Right lobe of liver (tissue), 6 donors: ENCODE results near the gene TJP2. TPM values are rescaled to one million over a fixed set of nuclear protein-coding genes. Genes with fewer than 3 reads are reported as not detected.

Experiments
- ATAC-seq, 4 donors: fragments of 200-7000 bp; cut with Tn5 transposase; one replicate each; pipeline ENCODE4 v1.9.1; 2020; ENCODE audit warnings: mild to moderate bottlenecking in 4 of 4, moderate library complexity in 4 of 4
- DNase-seq, 3 donors: peaks; one replicate each; pipeline ENCODE4 v3.0.0-alpha.2; 2020
- H3K27ac ChIP-seq, 3 donors: fragments of 200-600 bp; one replicate each; pipeline ENCODE4 v1.8.0; 2022
- H3K27me3 ChIP-seq, 2 donors: fragments of 200-600 bp; one replicate each; pipeline ENCODE4 v1.8.0; 2022
- H3K36me3 ChIP-seq, 4 donors: fragments of 200-600 bp; sonication (generic) in 1 of 4; one replicate each; pipeline versions ENCODE4 v1.5.1 to v1.8.0; 2017 to 2022; ENCODE audit warnings: control low read depth in 1 of 4
- H3K4me1 ChIP-seq, 4 donors: fragments of 200-600 bp; sonication (generic) in 1 of 4; one replicate each; pipeline versions ENCODE4 v1.5.1 to v1.8.0; 2017 to 2022; ENCODE audit warnings: control low read depth in 1 of 4
- H3K4me3 ChIP-seq, 3 donors: fragments of 200-600 bp; one replicate each; pipeline ENCODE4 v1.8.0; 2022
- H3K9me3 ChIP-seq, 4 donors: fragments of 200-600 bp; sonication (generic) in 1 of 4; one replicate each; pipeline versions ENCODE4 v1.5.1 to v1.8.0; 2017 to 2022; ENCODE audit warnings: control low read depth in 1 of 4
- POLR2A ChIP-seq: fragments of 450-650 bp; IDR thresholded peaks from one replicate; pipeline ENCODE4 v1.6.1; 2017; ENCODE audit warnings: antibody characterized with exemption, mild to moderate bottlenecking
- WGBS: methylation state at CpG from one replicate; pipeline ENCODE4 v1.1.6; 2018; ENCODE audit warnings: low coverage, low lambda C conversion rate; ENCODE audit not compliant: insufficient coverage; ENCODE audit errors: missing lambda C conversion rate; 5-methylcytosine and 5-hydroxymethylcytosine counted together
- intact Hi-C, 2 donors: fragments of 100-400 bp; cut with DNase I; formaldehyde crosslinking; loops; one replicate each; pipeline versions ENCODE4 v1.11.2 to v1.14.1; 2022
- total RNA-seq, 6 experiments: library from RNA; depleted of rRNA in 2 of 6; stranded (reverse); fragments of >200 nt in 2 of 6; fragmentation: NEBNext Ultra II Directional in 3 of 6; extraction: Animal tissue kit (Norgen Biotek cat#: 25700) in 3 of 6; gene quantifications; one replicate each; pipeline versions ENCODE4 v1.1.0 to v1.2.4, GENCODE V29; 2016 to 2023
- TF ChIP-seq, protein P1 (sequence below), 4 donors: fragments of 200-600 bp in 3 of 4; fragments of 450-650 bp in 1 of 4; IDR thresholded peaks; one replicate each; pipeline versions ENCODE4 v1.5.1 to v1.8.0; 2016 to 2022; ENCODE audit warnings: antibody characterized with exemption in 4 of 4, mild to moderate bottlenecking in 2 of 4
- donor health status: DM: no; HTN: yes; CAD: no.
- donor health status: DM: no; HTN: no; CAD: no.
- donor health status: DM: no; HTN: no; CAD: no.
- donor health status: DM: no; HTN: yes; CAD: no.
- donor health status: DM: no; HTN: yes; CAD: no.

Gene TJP2
- total RNA-seq, 6 experiments from 2014 or later = 62.0 to 129 (median 81.7) TPM

GRCh38 chr9:69221036-69221435, 47.0 kb downstream of the TJP2 start:
- peak in 2 of 3 donors; percentile 25 to 57 for DNase-seq
- Histone ChIP-seq H3K4me1 (peaks cover 0 to 5% (median 3%) of the 10 kb centered on the region in 4 donors), H3K4me3 (no peak overlapping the region), H3K27ac (no peak overlapping the region), H3K36me3 (peaks cover 0 to 72% (median 24%) of the 10 kb centered on the region in 4 donors), H3K27me3 (no peaks in the 10 kb centered on the region), H3K9me3 (no peaks in the 10 kb centered on the region)
- peak in 2 of 4 donors; percentile 20 to 58 for ATAC-seq
- no peak for TF ChIP-seq POLR2A
- TF ChIP-seq, protein P1, sequence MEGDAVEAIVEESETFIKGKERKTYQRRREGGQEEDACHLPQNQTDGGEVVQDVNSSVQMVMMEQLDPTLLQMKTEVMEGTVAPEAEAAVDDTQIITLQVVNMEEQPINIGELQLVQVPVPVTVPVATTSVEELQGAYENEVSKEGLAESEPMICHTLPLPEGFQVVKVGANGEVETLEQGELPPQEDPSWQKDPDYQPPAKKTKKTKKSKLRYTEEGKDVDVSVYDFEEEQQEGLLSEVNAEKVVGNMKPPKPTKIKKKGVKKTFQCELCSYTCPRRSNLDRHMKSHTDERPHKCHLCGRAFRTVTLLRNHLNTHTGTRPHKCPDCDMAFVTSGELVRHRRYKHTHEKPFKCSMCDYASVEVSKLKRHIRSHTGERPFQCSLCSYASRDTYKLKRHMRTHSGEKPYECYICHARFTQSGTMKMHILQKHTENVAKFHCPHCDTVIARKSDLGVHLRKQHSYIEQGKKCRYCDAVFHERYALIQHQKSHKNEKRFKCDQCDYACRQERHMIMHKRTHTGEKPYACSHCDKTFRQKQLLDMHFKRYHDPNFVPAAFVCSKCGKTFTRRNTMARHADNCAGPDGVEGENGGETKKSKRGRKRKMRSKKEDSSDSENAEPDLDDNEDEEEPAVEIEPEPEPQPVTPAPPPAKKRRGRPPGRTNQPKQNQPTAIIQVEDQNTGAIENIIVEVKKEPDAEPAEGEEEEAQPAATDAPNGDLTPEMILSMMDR (IDR thresholded peaks at IDR 0.05) = no peak
- intact Hi-C loops = no loop called here
- WGBS = 100% methylated on average over 1 of the region's 47 CpGs

GRCh38 chr9:69222970-69223369, 48.9 kb downstream of the TJP2 start:
- WGBS = 91% methylated on average over 7 of the region's 8 CpGs
- Histone ChIP-seq H3K27ac (no peak overlapping the region), H3K4me3 (no peak overlapping the region), H3K27me3 (no peaks in the 10 kb centered on the region), H3K9me3 (no peaks in the 10 kb centered on the region), H3K36me3 (peaks cover 7 to 80% (median 32%) of the 10 kb centered on the region in 4 donors), H3K4me1 (no peaks in the 10 kb centered on the region)
- intact Hi-C loops = no loop called here
- ATAC-seq (no peak), DNase-seq (no peak)
- TF ChIP-seq, protein P1 (IDR thresholded peaks at IDR 0.05) = no peak
- TF ChIP-seq POLR2A = no peak

GRCh38 chr9:69223605-69224004, 49.5 kb downstream of the TJP2 start:
- no peak for DNase-seq
- Histone ChIP-seq H3K4me1 (peaks cover 0 to 3% (median 0%) of the 10 kb centered on the region in 4 donors), H3K9me3 (no peaks in the 10 kb centered on the region), H3K27me3 (no peaks in the 10 kb centered on the region), H3K4me3 (no peak overlapping the region), H3K36me3 (peaks cover 7 to 79% (median 33%) of the 10 kb centered on the region in 4 donors), H3K27ac (no peak overlapping the region)
- no peak for TF ChIP-seq POLR2A
- TF ChIP-seq, protein P1 (IDR thresholded peaks at IDR 0.05) = peak; percentile 50 to 55 (median 52)
- intact Hi-C loops = no loop called here
- WGBS = 73% methylated on average over 2 of the region's 2 CpGs
- peak; percentile 59 to 83 (median 78) for ATAC-seq

DNA sequence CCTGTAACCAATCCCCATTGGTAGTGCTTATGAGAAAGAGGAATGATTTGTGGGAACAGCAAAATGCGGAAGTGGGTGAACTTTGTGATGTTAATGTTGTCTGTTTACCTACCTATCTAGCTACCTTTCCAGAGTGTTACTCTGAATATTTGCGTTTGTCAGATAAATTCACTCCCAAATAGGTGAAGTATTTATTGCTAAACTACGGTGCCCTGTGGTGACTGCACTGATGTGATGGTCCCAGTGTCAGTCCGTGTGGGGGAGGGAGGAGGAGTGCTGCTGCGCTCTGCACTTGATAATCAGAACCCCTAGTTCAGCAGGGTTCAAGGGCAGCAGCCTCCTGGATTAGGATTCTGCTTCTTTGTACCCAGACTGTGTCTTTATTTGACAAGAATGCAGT, 55.3 kb downstream of the TJP2 start:
- WGBS = 34% methylated on average over 5 of the region's 5 CpGs
- H3K4me1 ChIP-seq = peaks cover 0 to 16% (median 0%) of the 10 kb centered on the region in 4 donors
- no peak overlapping the region for H3K4me3 ChIP-seq
- intact Hi-C loops = no loop called here
- no peaks in the 10 kb centered on the region for H3K9me3 ChIP-seq
- H3K27me3 ChIP-seq = no peaks in the 10 kb centered on the region
- ATAC-seq (peak; percentile 44 to 92 (median 78)), DNase-seq (peak in 1 of 3 donors; percentile 71)
- peak overlapping the region in 2 of 3 donors; percentile 2 to 64 for H3K27ac ChIP-seq
- H3K36me3 ChIP-seq = peaks cover 0 to 80% (median 44%) of the 10 kb centered on the region in 4 donors
- TF ChIP-seq, protein P1 (IDR thresholded peaks at IDR 0.05) = no peak
- TF ChIP-seq POLR2A = no peak

- no peak for DNase-seq
These were observed 58.1 kb downstream of the TJP2 start for GRCh38 chr9:69232135-69232534.

More at GRCh38 chr9:69232135-69232534, 58.1 kb downstream of the TJP2 start:
- Histone ChIP-seq H3K4me3 (no peak overlapping the region), H3K27ac (no peak overlapping the region), H3K36me3 (peaks cover 0 to 70% (median 42%) of the 10 kb centered on the region in 4 donors), H3K4me1 (peaks cover 0 to 24% (median 0%) of the 10 kb centered on the region in 4 donors), H3K9me3 (no peaks in the 10 kb centered on the region), H3K27me3 (no peaks in the 10 kb centered on the region)
- TF ChIP-seq, protein P1 (IDR thresholded peaks at IDR 0.05) = no peak
- intact Hi-C loops = no loop called here
- ATAC-seq = no peak
- WGBS = 91% methylated on average over 6 of the region's 6 CpGs
